Endometrial microvascular endothelial cells (primary cell): ENCODE measurements around the gene CLEC9A. TPM values are rescaled to one million over a fixed set of nuclear protein-coding genes. Genes with fewer than 3 reads are reported as not detected.
"Not testable (repeated sequence)": the region's sequence is repeated elsewhere in the genome, so short reads cannot be mapped to it uniquely, and the experiment has no call there.

Source experiments
- in situ Hi-C: cut with HindIII; loops from 2 replicates; pipeline ENCODE4 v1.10.0; 2017; ENCODE audit warnings: low sequenced_read_pairs, low pct_unique_long_range_greater_than_20kb; ENCODE audit errors: inconsistent ontology term
- total RNA-seq: library from RNA; depleted of rRNA; stranded (reverse); fragments of >200 nt; gene quantifications from one replicate; pipeline ENCODE4 v1.2.3, GENCODE V29; 2015; ENCODE audit errors: inconsistent ontology term

Gene CLEC9A
- total RNA-seq: not detected

GRCh38 chr12:10030446-10030845, at the start of gene CLEC9A:
TSS of gene CLEC9A (plus strand) at chr12:10030682. CDS start at chr12:10052688, 22,006 bp downstream.
- in situ Hi-C loops: no loop called here

GRCh38 chr12:9991876-9992275, 38.6 kb upstream of the CLEC9A start:
- in situ Hi-C loops: no loop called here

- in situ Hi-C loops: no loop called here
Observed at GRCh38 chr12:9992296-9992695, 38.2 kb upstream of the CLEC9A start.

- in situ Hi-C loops: no loop called here
Observed at GRCh38 chr12:9999016-9999415, 31.5 kb upstream of the CLEC9A start, which contains the start of gene CLEC1B. TSS of gene CLEC1B (minus strand) at chr12:9999121. CDS start at chr12:9999100, 21 bp downstream.

GRCh38 chr12:10001171-10001776, 29.2 kb upstream of the CLEC9A start:
- in situ Hi-C loops: no loop called here

GRCh38 chr12:10012630-10013330, 17.7 kb upstream of the CLEC9A start:
- in situ Hi-C loops: no loop called here

GRCh38 chr12:10015450-10015849, 15.0 kb upstream of the CLEC9A start:
- in situ Hi-C loops: no loop called here

GRCh38 chr12:10016881-10017280, 13.6 kb upstream of the CLEC9A start:
- in situ Hi-C loops: no loop called here

- in situ Hi-C loops: no loop called here
Observed at GRCh38 chr12:10018386-10018785, 12.1 kb upstream of the CLEC9A start.

GRCh38 chr12:10021342-10021741, 9.1 kb upstream of the CLEC9A start:
- in situ Hi-C loops: no loop called here

GRCh38 chr12:10025236-10025635, 5.2 kb upstream of the CLEC9A start:
- in situ Hi-C loops: no loop called here

- in situ Hi-C loops: not testable (repeated sequence)
Observed at GRCh38 chr12:10026666-10027065, 3.8 kb upstream of the CLEC9A start.

GRCh38 chr12:10027311-10027710, 3.2 kb upstream of the CLEC9A start:
- in situ Hi-C loops: no loop called here

- in situ Hi-C loops: no loop called here
Observed at GRCh38 chr12:10027721-10028120, 2.8 kb upstream of the CLEC9A start.

GRCh38 chr12:10031321-10031720, 839 bp downstream of the CLEC9A start:
- in situ Hi-C loops: no loop called here

- in situ Hi-C loops: no loop called here
Observed at GRCh38 chr12:10031771-10032175, 1.3 kb downstream of the CLEC9A start.

- in situ Hi-C loops: no loop called here
Observed at GRCh38 chr12:10033783-10034545, 3.5 kb downstream of the CLEC9A start.

GRCh38 chr12:10042167-10042566, 11.7 kb downstream of the CLEC9A start:
- in situ Hi-C loops: no loop called here

GRCh38 chr12:10048526-10048925, 18.0 kb downstream of the CLEC9A start:
- in situ Hi-C loops: no loop called here
